GM23338 (cell line): Measurements from ENCODE around the gene FBXO34.

Experiments used
- CTCF ChIP-seq, 2 experiments: fragments of 200-600 bp in 1 of 2; sonication (generic) in 1 of 2; conservative IDR thresholded peaks; 2 replicates each; pipeline versions ENCODE4 v1.5.1 to v1.6.1; 2016 to 2017; ENCODE audit warnings: antibody characterized with exemption in 2 of 2, low read depth in 2 of 2, mild to moderate bottlenecking in 2 of 2, moderate library complexity in 1 of 2
- EZH2 ChIP-seq: fragments of 200-600 bp; sonication (generic); IDR thresholded peaks from one replicate; pipeline ENCODE4 v1.8.0; 2017; ENCODE audit warnings: antibody characterized with exemption, mild to moderate bottlenecking, low read depth; ENCODE audit not compliant: unreplicated experiment
- EZH2phosphoT487 ChIP-seq: fragments of 200-600 bp; sonication (generic); IDR thresholded peaks from one replicate; pipeline ENCODE4 v1.8.1; 2018; ENCODE audit warnings: antibody characterized with exemption; ENCODE audit not compliant: unreplicated experiment
- POLR2AphosphoS5 ChIP-seq: IDR thresholded peaks from 2 replicates; pipeline ENCODE4 v1.6.1; 2016; ENCODE audit warnings: antibody characterized with exemption, low read depth

DNA sequence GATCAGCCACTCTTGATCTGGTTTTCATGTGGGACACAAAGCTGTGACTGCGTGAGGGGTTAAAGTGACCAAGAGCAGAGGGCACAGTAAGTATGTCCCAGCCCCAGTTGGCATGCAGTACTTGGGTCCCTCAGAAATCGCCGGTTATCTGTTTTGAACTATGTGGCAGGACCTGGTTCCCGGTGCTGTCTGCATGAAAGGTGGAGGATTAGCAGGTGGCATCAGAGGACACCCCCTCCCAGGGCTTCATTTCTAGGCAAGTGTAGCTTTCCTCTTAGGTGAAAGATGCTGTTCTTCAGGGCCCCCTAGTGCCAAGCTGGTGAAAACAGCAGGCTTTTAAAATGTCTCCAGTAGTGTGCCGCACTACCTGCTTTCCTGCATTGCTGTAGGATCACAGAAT lies 83.3 kb downstream of the FBXO34 start:
- TF ChIP-seq CTCF (conservative IDR thresholded peaks at IDR 0.05; ENCODE audit: low read depth in 2 of 2), result peak; percentile 66 to 80
- no peak for TF ChIP-seq EZH2
- TF ChIP-seq EZH2phosphoT487, result no peak
- no peak for TF ChIP-seq POLR2AphosphoS5
